Measurements from ENCODE around the gene PDE1A.

The PDE1A gene

DNA sequence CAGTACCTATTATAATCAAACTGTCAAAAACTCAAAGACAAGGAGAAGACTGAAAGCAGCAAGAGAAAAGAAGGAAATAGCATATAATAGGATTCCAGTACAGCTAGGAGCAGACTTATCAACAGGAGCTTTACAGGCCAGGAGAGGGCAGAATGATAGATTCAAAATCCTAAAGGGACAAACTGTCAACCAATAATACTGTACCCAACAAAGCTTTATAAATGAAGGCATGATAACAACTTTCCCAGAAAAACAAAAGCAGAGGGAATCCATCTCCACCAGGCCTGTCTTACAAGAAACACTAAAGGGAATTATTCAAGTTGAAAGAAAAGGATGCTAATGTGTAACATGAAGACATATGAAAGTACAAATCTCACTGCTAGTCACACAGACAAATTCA is 42.0 kb downstream of the PDE1A start:
- Histone ChIP-seq H3K36me3 (no peaks in the 10 kb centered on the region), H3K4me1 (no peaks in the 10 kb centered on the region), H3K9me3 (no peaks in the 10 kb centered on the region), H3K27me3 (no peaks in the 10 kb centered on the region), H3K4me3 (ENCODE audit: low read depth, low read length) (no peak overlapping the region)
- no peak for DNase-seq
- TF ChIP-seq, protein P1, sequence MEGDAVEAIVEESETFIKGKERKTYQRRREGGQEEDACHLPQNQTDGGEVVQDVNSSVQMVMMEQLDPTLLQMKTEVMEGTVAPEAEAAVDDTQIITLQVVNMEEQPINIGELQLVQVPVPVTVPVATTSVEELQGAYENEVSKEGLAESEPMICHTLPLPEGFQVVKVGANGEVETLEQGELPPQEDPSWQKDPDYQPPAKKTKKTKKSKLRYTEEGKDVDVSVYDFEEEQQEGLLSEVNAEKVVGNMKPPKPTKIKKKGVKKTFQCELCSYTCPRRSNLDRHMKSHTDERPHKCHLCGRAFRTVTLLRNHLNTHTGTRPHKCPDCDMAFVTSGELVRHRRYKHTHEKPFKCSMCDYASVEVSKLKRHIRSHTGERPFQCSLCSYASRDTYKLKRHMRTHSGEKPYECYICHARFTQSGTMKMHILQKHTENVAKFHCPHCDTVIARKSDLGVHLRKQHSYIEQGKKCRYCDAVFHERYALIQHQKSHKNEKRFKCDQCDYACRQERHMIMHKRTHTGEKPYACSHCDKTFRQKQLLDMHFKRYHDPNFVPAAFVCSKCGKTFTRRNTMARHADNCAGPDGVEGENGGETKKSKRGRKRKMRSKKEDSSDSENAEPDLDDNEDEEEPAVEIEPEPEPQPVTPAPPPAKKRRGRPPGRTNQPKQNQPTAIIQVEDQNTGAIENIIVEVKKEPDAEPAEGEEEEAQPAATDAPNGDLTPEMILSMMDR (IDR thresholded peaks at IDR 0.05; ENCODE audit: low read depth, low read length), result no peak

DNA sequence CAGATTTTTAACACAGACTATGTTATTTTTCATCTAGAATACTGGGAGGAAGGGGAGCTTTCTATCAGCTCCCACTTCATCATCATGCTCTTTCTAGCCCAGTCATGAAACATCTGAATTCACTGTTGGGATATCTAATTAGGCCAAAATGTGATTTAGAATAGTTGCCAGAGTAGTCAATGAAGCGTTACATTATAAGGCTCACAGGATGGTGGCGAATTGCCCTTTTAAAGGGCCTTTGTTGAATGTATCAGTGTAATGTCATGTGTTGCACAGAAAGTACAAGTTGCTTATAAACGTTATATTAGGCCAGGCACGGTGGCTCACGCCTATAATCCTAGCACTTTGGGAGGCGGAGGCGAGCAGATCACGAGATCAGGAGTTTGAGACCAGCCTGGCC is 45.6 kb downstream of the PDE1A start:
- no peak for DNase-seq

DNA sequence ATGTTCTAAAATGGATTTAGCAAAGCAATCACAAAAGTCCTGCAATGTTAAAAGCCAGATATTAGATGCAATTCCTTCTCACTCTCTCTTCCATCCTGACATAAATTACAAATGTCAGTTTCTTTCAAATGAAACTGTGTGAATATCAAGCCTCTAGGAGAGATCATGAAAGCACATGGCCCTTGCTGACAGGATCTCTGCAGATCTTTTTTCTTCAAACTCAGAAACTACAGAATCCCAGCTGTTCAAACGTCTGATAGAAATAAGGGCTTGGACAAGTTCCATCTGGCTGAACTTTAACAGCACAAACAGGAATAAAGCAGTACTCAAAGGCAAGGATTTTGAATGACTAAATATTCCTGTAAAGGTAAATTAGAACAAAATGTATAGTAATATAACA is 47.6 kb downstream of the PDE1A start:
- no peaks in the 10 kb centered on the region for H3K36me3 ChIP-seq
- H3K4me1 ChIP-seq, result no peaks in the 10 kb centered on the region
- TF ChIP-seq, protein P1 (IDR thresholded peaks at IDR 0.05; ENCODE audit: low read depth, low read length), result no peak
- H3K27me3 ChIP-seq, result no peaks in the 10 kb centered on the region
- H3K4me3 ChIP-seq (ENCODE audit: low read depth, low read length), result no peak overlapping the region
- H3K9me3 ChIP-seq, result no peaks in the 10 kb centered on the region
- DNase-seq, result no peak

More for the DNA sequence above, 45.6 kb downstream of the PDE1A start:
- Histone ChIP-seq H3K4me3 (ENCODE audit: low read depth, low read length) (no peak overlapping the region), H3K27me3 (no peaks in the 10 kb centered on the region), H3K4me1 (no peaks in the 10 kb centered on the region), H3K9me3 (no peaks in the 10 kb centered on the region), H3K36me3 (no peaks in the 10 kb centered on the region)
- TF ChIP-seq, protein P1 (IDR thresholded peaks at IDR 0.05; ENCODE audit: low read depth, low read length), result no peak

DNA sequence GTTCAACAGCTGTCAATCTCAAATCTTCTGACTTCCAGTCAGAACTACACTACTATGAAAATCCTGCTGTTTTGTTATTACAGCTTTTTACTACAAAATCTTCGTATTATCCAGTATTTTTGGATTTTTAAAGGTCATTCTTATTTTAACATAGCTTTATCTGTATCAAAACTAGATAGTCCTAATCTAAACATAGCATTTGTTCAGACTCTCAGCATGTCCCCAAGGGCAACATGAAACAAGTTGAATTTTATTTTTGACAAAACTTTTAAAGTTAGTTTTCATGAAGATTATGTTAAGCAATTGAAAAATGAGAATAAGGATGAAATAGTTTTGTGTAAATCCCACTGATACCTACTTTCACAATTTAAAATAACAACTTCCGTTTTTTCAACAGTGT is 48.1 kb downstream of the PDE1A start:
- no peaks in the 10 kb centered on the region for H3K36me3 ChIP-seq
- no peak for DNase-seq
- H3K4me1 ChIP-seq, result no peaks in the 10 kb centered on the region
- no peaks in the 10 kb centered on the region for H3K27me3 ChIP-seq
- H3K4me3 ChIP-seq (ENCODE audit: low read depth, low read length), result no peak overlapping the region
- no peaks in the 10 kb centered on the region for H3K9me3 ChIP-seq
- TF ChIP-seq, protein P1 (IDR thresholded peaks at IDR 0.05; ENCODE audit: low read depth, low read length), result no peak

DNA sequence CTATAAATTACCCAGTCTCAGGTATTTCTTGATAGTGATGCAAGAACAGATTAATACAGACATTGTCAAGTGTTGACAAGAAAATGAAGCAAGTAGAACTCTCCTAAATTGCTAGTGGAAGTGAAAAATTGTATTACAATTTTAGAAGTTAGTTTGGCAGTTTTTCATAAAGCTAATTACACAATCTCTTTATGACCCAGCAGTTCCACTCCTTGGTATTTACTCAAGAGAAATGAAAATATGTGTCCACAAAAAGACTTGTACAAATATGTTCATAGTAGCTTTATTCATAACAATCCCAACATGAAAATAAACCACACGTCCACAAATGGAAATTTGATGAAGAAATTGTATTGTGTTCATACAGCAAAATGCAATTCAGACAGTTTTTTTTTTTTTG is 49.4 kb downstream of the PDE1A start:
- H3K4me3 ChIP-seq (ENCODE audit: low read depth, low read length), result no peak overlapping the region
- no peaks in the 10 kb centered on the region for H3K36me3 ChIP-seq
- no peaks in the 10 kb centered on the region for H3K4me1 ChIP-seq
- TF ChIP-seq, protein P1 (IDR thresholded peaks at IDR 0.05; ENCODE audit: low read depth, low read length), result no peak
- H3K27me3 ChIP-seq, result no peaks in the 10 kb centered on the region
- no peaks in the 10 kb centered on the region for H3K9me3 ChIP-seq
- no peak for DNase-seq

DNA sequence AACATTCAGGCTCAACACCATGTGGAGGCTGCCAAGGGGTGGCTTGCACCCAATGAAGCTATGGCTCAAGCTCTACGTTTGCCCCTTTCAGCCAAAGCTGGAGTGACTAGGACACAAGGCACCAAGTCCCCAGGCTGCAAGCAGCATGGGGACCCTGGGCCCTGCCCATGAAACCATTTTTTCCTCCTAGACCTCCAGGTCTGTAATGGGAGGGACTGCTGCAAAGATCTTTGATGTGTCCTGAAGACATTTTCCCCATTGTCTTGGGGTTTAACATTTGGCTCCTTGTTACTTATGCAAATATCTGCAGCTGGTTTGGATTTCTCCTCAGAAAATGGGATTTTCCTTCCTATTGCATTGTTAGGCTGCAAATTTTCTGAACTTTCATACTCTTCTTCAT is 51.0 kb downstream of the PDE1A start:
- Histone ChIP-seq H3K27me3 (no peaks in the 10 kb centered on the region), H3K9me3 (no peaks in the 10 kb centered on the region), H3K4me1 (no peaks in the 10 kb centered on the region), H3K36me3 (no peaks in the 10 kb centered on the region), H3K4me3 (ENCODE audit: low read depth, low read length) (no peak overlapping the region)
- no peak for DNase-seq
- TF ChIP-seq, protein P1 (IDR thresholded peaks at IDR 0.05; ENCODE audit: low read depth, low read length), result no peak

Measured in BE2C (cell line).